ENCODE measurements around the gene DTHD1. TPM values are rescaled to one million over a fixed set of nuclear protein-coding genes. Genes with fewer than 3 reads are reported as not detected.

DTHD1 gene
- total and polyA plus RNA-seq, 2 of the 8 experiments (the other 6 are each of a cell fraction or from before 2014, with no cell fraction given) = not detected

- Histone ChIP-seq H2BK5ac (ENCODE audit: low read depth, low read length) (no peak overlapping the region), H3K79me1 (ENCODE audit: low read depth, low read length) (no peaks in the 10 kb centered on the region), H2BK15ac (ENCODE audit: low read length) (no peak overlapping the region), H4K20me1 (replicated peaks in 1 of 2; ENCODE audit: control insufficient read depth in 1 of 2, insufficient read depth in 2 of 2, low read length in 2 of 2) (no peaks in the 10 kb centered on the region), H3K4ac (replicated peaks; ENCODE audit: insufficient read length, low read depth, low read length) (no peak overlapping the region), H3K36me3 (ENCODE audit: control insufficient read depth in 2 of 4, insufficient read depth in 4 of 4, low read length in 3 of 4) (no peaks in the 10 kb centered on the region), H3K4me3 (ENCODE audit: extremely low read depth in 1 of 4, insufficient read depth in 2 of 4, low read depth in 3 of 4, low read length in 4 of 4) (no peak overlapping the region), H3K23me2 (ENCODE audit: low read depth, low read length) (no peaks in the 10 kb centered on the region), H4K5ac (ENCODE audit: insufficient read length, low read depth, low read length) (no peak overlapping the region), H3K23ac (ENCODE audit: insufficient read length) (no peak overlapping the region), H3K56ac (replicated peaks; ENCODE audit: insufficient read length, low read depth, low read length) (no peak overlapping the region), H3K9ac (replicated peaks in 1 of 4; ENCODE audit: extremely low read depth in 1 of 4, low read depth in 3 of 4, low read length in 3 of 4) (no peak overlapping the region), H2BK120ac (replicated peaks; ENCODE audit: low read depth, low read length) (no peak overlapping the region), H4K91ac (replicated peaks; ENCODE audit: insufficient read length, low read length) (no peak overlapping the region), H3K27me3 (replicated peaks in 1 of 4; ENCODE audit: control insufficient read depth in 3 of 4, extremely low read depth in 1 of 4, insufficient read depth in 3 of 4, low read length in 3 of 4) (no peaks in the 10 kb centered on the region), H3K9me3 (ENCODE audit: insufficient read depth in 2 of 2, low read depth in 1 of 2, low read length in 1 of 2) (no peaks in the 10 kb centered on the region), H2BK12ac (ENCODE audit: low read depth, low read length) (no peak overlapping the region), H2BK20ac (ENCODE audit: low read length) (no peak overlapping the region), H3K4me2 (ENCODE audit: insufficient read depth in 1 of 2, low read depth in 2 of 2, low read length in 2 of 2) (no peak overlapping the region), H3K79me2 (ENCODE audit: control insufficient read depth in 1 of 2, insufficient read depth in 2 of 2, low read length in 2 of 2) (no peaks in the 10 kb centered on the region), H3K4me1 (replicated peaks in 1 of 4; ENCODE audit: control insufficient read depth in 3 of 4, insufficient read depth in 4 of 4, low read length in 3 of 4) (no peaks in the 10 kb centered on the region), H3K27ac (ENCODE audit: low read depth, low read length) (no peak overlapping the region), H3K14ac (ENCODE audit: insufficient read length) (no peak overlapping the region), H2AFZ (ENCODE audit: low read length) (no peak overlapping the region), H3K18ac (ENCODE audit: extremely low read depth, low read length) (no peak overlapping the region), H4K8ac (ENCODE audit: extremely low read depth, insufficient read depth, low read length) (no peak overlapping the region), H2AK5ac (ENCODE audit: low read depth, low read length) (no peak overlapping the region)
- 70% methylated on average over 3 of the region's 3 CpGs; no CpG with 5 or more reads in 1 of the 2 experiments for WGBS, 2 experiments (ENCODE audit: extremely low coverage in 1 of 2, insufficient coverage in 1 of 2, insufficient read length in 1 of 2, insufficient replicate concordance in 2 of 2, low coverage in 1 of 2, low lambda C conversion rate in 2 of 2, missing lambda C conversion rate in 1 of 2)
- DNase-seq (ENCODE audit: low read depth in 1 of 2, low spot score in 2 of 2) (no peak), FAIRE-seq (no peak)
- CTCF ChIA-PET (ENCODE audit: partially characterized antibody) = interaction anchor here (1.2 kb wide), 1 partner anchor 60 kb away, joined by 7 read pairs; no protein-coding TSS in a partner anchor
- POLR2A ChIA-PET (ENCODE audit: partially characterized antibody) = no interaction called here
- no peak for TF ChIP-seq ATF3 (IDR thresholded peaks at IDR 0.05; ENCODE audit: insufficient read depth, low read depth, low read length)
- no peak for TF ChIP-seq E2F6 (IDR thresholded peaks at IDR 0.05)
- TF ChIP-seq RBBP5 (IDR thresholded peaks at IDR 0.05; ENCODE audit: borderline replicate concordance, low read depth, low read length) = no peak
- TF ChIP-seq SP4 (IDR thresholded peaks at IDR 0.05; ENCODE audit: low read length) = no peak
- TF ChIP-seq ZNF274 (IDR thresholded peaks at IDR 0.05; ENCODE audit: borderline replicate concordance, extremely low read depth, low read length) = no peak
- TF ChIP-seq SAP30 (IDR thresholded peaks at IDR 0.05; ENCODE audit: insufficient read depth, insufficient replicate concordance, low read length) = no peak
- TF ChIP-seq EP300 (IDR thresholded peaks at IDR 0.05; ENCODE audit: borderline replicate concordance in 1 of 2, low read depth in 2 of 2, low read length in 2 of 2) = no peak
- no peak for TF ChIP-seq MAX (IDR thresholded peaks at IDR 0.05)
- TF ChIP-seq RXRA (IDR thresholded peaks at IDR 0.05; ENCODE audit: insufficient read depth, low read depth, low read length) = no peak
- TF ChIP-seq MAFK (IDR thresholded peaks at IDR 0.05; ENCODE audit: low read depth, low read length) = no peak
Observed at GRCh38 chr4:36338973-36339372, 57.6 kb downstream of the DTHD1 start.
